Measurements from ENCODE around the gene GPR101.
"Not testable (repeated sequence)": the region's sequence is repeated elsewhere in the genome, so short reads cannot be mapped to it uniquely, and the experiment has no call there.

GPR101 gene

GRCh38 chrX:137034508-137034872, 695 bp upstream of the GPR101 start:
- peak overlapping the region; percentile 21 for H3K4me3 Mint-ChIP-seq

GRCh38 chrX:137032841-137033773, 688 bp downstream of the GPR101 start:
- peaks cover 13% of the 10 kb centered on the region for H3K4me1 Mint-ChIP-seq
- no peaks in the 10 kb centered on the region for H3K36me3 Mint-ChIP-seq
- H3K27ac Mint-ChIP-seq, result no peak overlapping the region
- CTCF ChIA-PET, result no interaction called here
- no peak for DNase-seq
- H3K4me3 Mint-ChIP-seq, result no peak overlapping the region
- peaks cover 32% of the 10 kb centered on the region for H3K27me3 Mint-ChIP-seq
- H3K9me3 Mint-ChIP-seq, result no peaks in the 10 kb centered on the region

More at GRCh38 chrX:137034508-137034872, 695 bp upstream of the GPR101 start:
- Mint-ChIP-seq H3K27ac (no peak overlapping the region), H3K36me3 (no peaks in the 10 kb centered on the region), H3K9me3 (no peaks in the 10 kb centered on the region), H3K4me1 (peaks cover 13% of the 10 kb centered on the region), H3K27me3 (peaks cover 32% of the 10 kb centered on the region)
- CTCF ChIA-PET, result no interaction called here
- DNase-seq, result no peak

- no peaks in the 10 kb centered on the region for H3K9me3 Mint-ChIP-seq
- H3K36me3 Mint-ChIP-seq, result no peaks in the 10 kb centered on the region
- H3K4me1 Mint-ChIP-seq, result peaks cover 13% of the 10 kb centered on the region
- peaks cover 28% of the 10 kb centered on the region for H3K27me3 Mint-ChIP-seq
- no peak for DNase-seq
- no peak overlapping the region for H3K4me3 Mint-ChIP-seq
- CTCF ChIA-PET, result no interaction called here
- no peak overlapping the region for H3K27ac Mint-ChIP-seq
Observed at GRCh38 chrX:137032341-137032694, 1.5 kb downstream of the GPR101 start.

GRCh38 chrX:137031517-137032340, 2.1 kb downstream of the GPR101 start:
- H3K27ac Mint-ChIP-seq, result no peak overlapping the region
- no peaks in the 10 kb centered on the region for H3K9me3 Mint-ChIP-seq
- peak; percentile 63 for DNase-seq
- H3K4me1 Mint-ChIP-seq, result peaks cover 13% of the 10 kb centered on the region
- H3K36me3 Mint-ChIP-seq, result no peaks in the 10 kb centered on the region
- CTCF ChIA-PET, result no interaction called here
- H3K27me3 Mint-ChIP-seq, result peaks cover 28% of the 10 kb centered on the region
- H3K4me3 Mint-ChIP-seq, result no peak overlapping the region

- Mint-ChIP-seq H3K4me3 (no peak overlapping the region), H3K4me1 (peaks cover 13% of the 10 kb centered on the region), H3K27ac (no peak overlapping the region), H3K9me3 (no peaks in the 10 kb centered on the region), H3K27me3 (peaks cover 27% of the 10 kb centered on the region), H3K36me3 (no peaks in the 10 kb centered on the region)
- no peak for DNase-seq
- CTCF ChIA-PET, result no interaction called here
Observed at GRCh38 chrX:137031039-137031438, 2.8 kb downstream of the GPR101 start.

GRCh38 chrX:137028699-137029098, 5.1 kb downstream of the GPR101 start:
- DNase-seq, result no peak
- H3K9me3 Mint-ChIP-seq, result no peaks in the 10 kb centered on the region
- peaks cover 8% of the 10 kb centered on the region for H3K4me1 Mint-ChIP-seq
- no peaks in the 10 kb centered on the region for H3K36me3 Mint-ChIP-seq
- no peak overlapping the region for H3K27ac Mint-ChIP-seq
- no peak overlapping the region for H3K4me3 Mint-ChIP-seq
- CTCF ChIA-PET, result no interaction called here
- peaks cover 9% of the 10 kb centered on the region for H3K27me3 Mint-ChIP-seq

- H3K4me1 Mint-ChIP-seq, result peaks cover 2% of the 10 kb centered on the region
- peaks cover 20% of the 10 kb centered on the region for H3K27me3 Mint-ChIP-seq
- no peak overlapping the region for H3K27ac Mint-ChIP-seq
- no peak for DNase-seq
- no peak overlapping the region for H3K4me3 Mint-ChIP-seq
- no peaks in the 10 kb centered on the region for H3K36me3 Mint-ChIP-seq
- CTCF ChIA-PET, result no interaction called here
- no peaks in the 10 kb centered on the region for H3K9me3 Mint-ChIP-seq
Observed at GRCh38 chrX:137025930-137026329, 7.9 kb downstream of the GPR101 start.

- H3K9me3 Mint-ChIP-seq, H3K36me3 Mint-ChIP-seq, H3K27me3 Mint-ChIP-seq, H3K4me3 Mint-ChIP-seq, CTCF ChIA-PET, DNase-seq, H3K27ac Mint-ChIP-seq, H3K4me1 Mint-ChIP-seq: not testable (repeated sequence)
Observed at GRCh38 chrX:137000236-137000635, 33.6 kb downstream of the GPR101 start.

- CTCF ChIA-PET, result no interaction called here
- Mint-ChIP-seq H3K27ac (no peak overlapping the region), H3K36me3 (no peaks in the 10 kb centered on the region), H3K4me3 (no peak overlapping the region), H3K4me1 (no peaks in the 10 kb centered on the region), H3K27me3 (no peaks in the 10 kb centered on the region), H3K9me3 (peaks cover 2% of the 10 kb centered on the region)
- no peak for DNase-seq
Observed at GRCh38 chrX:136999024-136999423, 34.8 kb downstream of the GPR101 start.

Data from activated naive CD4-positive, alpha-beta T cell treated with anti-CD3 and anti-CD28 coated beads, Interleukin-2, amount 10 ng/mL, durations not matched to agents 7 days and 5 days (primary cell).